Neural cell (in vitro differentiated cells): Measurements from ENCODE around the gene MLST8. TPM values are rescaled to one million over a fixed set of nuclear protein-coding genes. Genes with fewer than 3 reads are reported as not detected.

ENCODE experiments used
- H2AFZ ChIP-seq: fragments of 200-600, 300-800 bp; sonication (generic), shearing (Covaris generic); 2 replicates; pipeline ENCODE4 v1.6.0; 2014; ENCODE audit warnings: low read depth, mild to moderate bottlenecking, antibody characterized with exemption, low read length, moderate library complexity
- H3F3A ChIP-seq: fragments of 200-600 bp; shearing (Covaris generic); 2 replicates; pipeline ENCODE4 v1.6.1; 2016; ENCODE audit warnings: mild to moderate bottlenecking, moderate library complexity, mixed read lengths, antibody characterized with exemption, low read length; ENCODE audit not compliant: insufficient read depth, poor library complexity, severe bottlenecking
- H3K27ac ChIP-seq: fragments of 200-600, 300-800 bp; sonication (generic), shearing (Covaris generic); 2 replicates; pipeline ENCODE4 v1.5.1; 2014; ENCODE audit warnings: mild to moderate bottlenecking, low read length, moderate library complexity
- H3K27me3 ChIP-seq: fragments of 300-800, 200-600 bp; sonication (generic), shearing (Covaris generic); 2 replicates; pipeline ENCODE4 v1.6.0; 2014; ENCODE audit warnings: mild to moderate bottlenecking, low read depth, low read length, moderate library complexity; ENCODE audit not compliant: insufficient read depth
- H3K36me3 ChIP-seq: fragments of 300-800, 200-600 bp; sonication (generic), shearing (Covaris generic); 2 replicates; pipeline ENCODE4 v1.5.1; 2014; ENCODE audit warnings: mild to moderate bottlenecking, antibody characterized with exemption, low read length, moderate library complexity; ENCODE audit not compliant: insufficient read depth
- H3K4me2 ChIP-seq: fragments of 300-800, 200-600 bp; sonication (generic), shearing (Covaris generic); 2 replicates; pipeline ENCODE4 v1.6.0; 2014; ENCODE audit warnings: mild to moderate bottlenecking, low read length
- H3K4me3 ChIP-seq: fragments of 300-800, 200-600 bp; sonication (generic), shearing (Covaris generic); 2 replicates; pipeline ENCODE4 v1.5.1; 2014; ENCODE audit warnings: mild to moderate bottlenecking, low read length, moderate library complexity
- H3K79me2 ChIP-seq: fragments of 200-600 bp; shearing (Covaris generic); replicated peaks from 2 replicates; pipeline ENCODE4 v1.6.0; 2014; ENCODE audit warnings: mild to moderate bottlenecking, low read length, moderate library complexity; ENCODE audit not compliant: insufficient read depth
- H3K9ac ChIP-seq: fragments of 300-800, 200-600 bp; sonication (generic), shearing (Covaris generic); 2 replicates; pipeline ENCODE4 v1.6.1; 2016; ENCODE audit warnings: mild to moderate bottlenecking, low read length, mixed read lengths
- H3K9me2 ChIP-seq: fragments of 200-600 bp; shearing (Covaris generic); 2 replicates; pipeline ENCODE4 v1.6.1; 2016; ENCODE audit warnings: mild to moderate bottlenecking, low read length, mixed read lengths; ENCODE audit not compliant: insufficient read depth
- H3K9me3 ChIP-seq: fragments of 200-600, 300-800 bp; sonication (generic), shearing (Covaris generic); 2 replicates; pipeline ENCODE4 v1.6.1; 2016; ENCODE audit warnings: mild to moderate bottlenecking, mixed run types, low read length, moderate library complexity, mixed read lengths
- H4K20me1 ChIP-seq: fragments of 200-600 bp; shearing (Covaris generic); 2 replicates; pipeline ENCODE4 v1.6.1; 2016; ENCODE audit warnings: mild to moderate bottlenecking, mixed run types; ENCODE audit not compliant: insufficient read depth
- EP300 ChIP-seq: fragments of 450-650 bp; conservative IDR thresholded peaks from 2 replicates; pipeline ENCODE4 v1.6.1; 2014; ENCODE audit warnings: antibody characterized with exemption, mild to moderate bottlenecking, moderate library complexity; ENCODE audit not compliant: poor library complexity, severe bottlenecking
- EZH2 ChIP-seq: fragments of 200-600, 300-800 bp; shearing (Covaris generic), sonication (generic); IDR thresholded peaks from 2 replicates; pipeline ENCODE4 v1.6.1; 2014; ENCODE audit warnings: antibody characterized with exemption, low read length, borderline replicate concordance, mild to moderate bottlenecking; ENCODE audit not compliant: insufficient read depth, poor library complexity, severe bottlenecking
- MXI1 ChIP-seq: fragments of 450-650 bp; conservative IDR thresholded peaks from 2 replicates; pipeline ENCODE4 v1.6.1; 2014; ENCODE audit warnings: antibody characterized with exemption, mild to moderate bottlenecking; ENCODE audit not compliant: poor library complexity, severe bottlenecking
- POLR2AphosphoS5 ChIP-seq: IDR thresholded peaks from 2 replicates; pipeline ENCODE4 v1.6.1; 2012
- RAD21 ChIP-seq: fragments of 450-650 bp; conservative IDR thresholded peaks from 2 replicates; pipeline ENCODE4 v1.6.1; 2014; ENCODE audit warnings: antibody characterized with exemption, mild to moderate bottlenecking, moderate library complexity
- SMC3 ChIP-seq: fragments of 450-650 bp; conservative IDR thresholded peaks from 2 replicates; pipeline ENCODE4 v1.6.1; 2014; ENCODE audit warnings: antibody characterized with exemption, mild to moderate bottlenecking, moderate library complexity; ENCODE audit not compliant: poor library complexity
- TAF1 ChIP-seq: IDR thresholded peaks from 2 replicates; pipeline ENCODE4 v1.6.1; 2012; ENCODE audit warnings: low read depth
- polyA plus RNA-seq: library from polyadenylated mRNA; depleted of rRNA; stranded (reverse); fragments of >200 nt; gene quantifications from 2 replicates; pipeline ENCODE4 v1.2.3, GENCODE V29; 2014
- TF ChIP-seq, protein P1 (sequence below): IDR thresholded peaks from 2 replicates; pipeline ENCODE4 v1.6.1; 2012; ENCODE audit warnings: borderline replicate concordance
- TF ChIP-seq, protein P2 (sequence below): fragments of 450-650 bp; IDR thresholded peaks from 2 replicates; pipeline ENCODE4 v1.5.1; 2014; ENCODE audit warnings: antibody characterized with exemption, mild to moderate bottlenecking, moderate library complexity; ENCODE audit not compliant: poor library complexity, severe bottlenecking

MLST8 gene
- polyA plus RNA-seq, 1 donor from 2014 or later, result 13.5 TPM

DNA sequence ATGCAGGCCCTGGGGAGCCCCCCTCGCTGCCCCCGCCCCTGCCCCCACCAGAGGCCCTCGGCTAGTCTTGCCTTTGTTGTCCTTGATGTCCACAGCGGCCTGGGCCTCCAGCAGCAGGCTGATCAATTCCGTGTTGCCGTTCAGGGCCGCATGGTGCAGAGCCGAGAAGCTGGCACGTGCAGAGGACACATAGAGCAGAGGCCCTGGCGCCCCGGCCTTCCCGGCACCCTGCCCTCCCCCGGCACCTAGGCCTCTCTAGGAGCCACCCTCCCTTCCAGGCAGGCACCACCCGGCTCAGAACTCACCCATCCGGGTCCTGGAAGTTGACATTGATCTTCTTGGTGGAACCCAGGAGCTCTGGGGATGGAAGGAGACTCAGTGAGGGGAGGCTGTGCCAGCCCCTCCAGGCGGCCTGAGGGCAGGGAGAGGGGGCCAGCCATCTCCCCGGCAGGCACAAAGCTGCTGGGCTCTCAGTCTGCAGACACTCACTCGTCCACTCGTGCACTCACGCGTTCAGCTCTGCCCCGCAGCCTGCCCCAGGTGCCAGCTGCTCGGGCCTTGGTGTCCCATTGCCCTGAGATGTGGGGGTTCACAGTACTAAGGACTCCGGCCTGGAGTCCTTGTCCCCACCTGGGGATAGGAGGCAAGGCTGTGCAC, 15.1 kb upstream of the MLST8 start:
- Histone ChIP-seq H3K9me3 (no peaks in the 10 kb centered on the region), H3K27me3 (no peaks in the 10 kb centered on the region), H3K4me2 (no peak overlapping the region), H3K4me3 (no peak overlapping the region), H2AFZ (no peak overlapping the region), H3K36me3 (no peaks in the 10 kb centered on the region), H4K20me1 (no peaks in the 10 kb centered on the region), H3K27ac (no peak overlapping the region), H3F3A (no peaks in the 10 kb centered on the region), H3K79me2 (peaks cover 2% of the 10 kb centered on the region), H3K9me2 (no peaks in the 10 kb centered on the region), H3K9ac (no peak overlapping the region)
- no peak for TF ChIP-seq TAF1
- no peak for TF ChIP-seq EZH2
- TF ChIP-seq, protein P1, sequence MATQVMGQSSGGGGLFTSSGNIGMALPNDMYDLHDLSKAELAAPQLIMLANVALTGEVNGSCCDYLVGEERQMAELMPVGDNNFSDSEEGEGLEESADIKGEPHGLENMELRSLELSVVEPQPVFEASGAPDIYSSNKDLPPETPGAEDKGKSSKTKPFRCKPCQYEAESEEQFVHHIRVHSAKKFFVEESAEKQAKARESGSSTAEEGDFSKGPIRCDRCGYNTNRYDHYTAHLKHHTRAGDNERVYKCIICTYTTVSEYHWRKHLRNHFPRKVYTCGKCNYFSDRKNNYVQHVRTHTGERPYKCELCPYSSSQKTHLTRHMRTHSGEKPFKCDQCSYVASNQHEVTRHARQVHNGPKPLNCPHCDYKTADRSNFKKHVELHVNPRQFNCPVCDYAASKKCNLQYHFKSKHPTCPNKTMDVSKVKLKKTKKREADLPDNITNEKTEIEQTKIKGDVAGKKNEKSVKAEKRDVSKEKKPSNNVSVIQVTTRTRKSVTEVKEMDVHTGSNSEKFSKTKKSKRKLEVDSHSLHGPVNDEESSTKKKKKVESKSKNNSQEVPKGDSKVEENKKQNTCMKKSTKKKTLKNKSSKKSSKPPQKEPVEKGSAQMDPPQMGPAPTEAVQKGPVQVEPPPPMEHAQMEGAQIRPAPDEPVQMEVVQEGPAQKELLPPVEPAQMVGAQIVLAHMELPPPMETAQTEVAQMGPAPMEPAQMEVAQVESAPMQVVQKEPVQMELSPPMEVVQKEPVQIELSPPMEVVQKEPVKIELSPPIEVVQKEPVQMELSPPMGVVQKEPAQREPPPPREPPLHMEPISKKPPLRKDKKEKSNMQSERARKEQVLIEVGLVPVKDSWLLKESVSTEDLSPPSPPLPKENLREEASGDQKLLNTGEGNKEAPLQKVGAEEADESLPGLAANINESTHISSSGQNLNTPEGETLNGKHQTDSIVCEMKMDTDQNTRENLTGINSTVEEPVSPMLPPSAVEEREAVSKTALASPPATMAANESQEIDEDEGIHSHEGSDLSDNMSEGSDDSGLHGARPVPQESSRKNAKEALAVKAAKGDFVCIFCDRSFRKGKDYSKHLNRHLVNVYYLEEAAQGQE, result no peak
- no peak for TF ChIP-seq POLR2AphosphoS5
- TF ChIP-seq, protein P2, sequence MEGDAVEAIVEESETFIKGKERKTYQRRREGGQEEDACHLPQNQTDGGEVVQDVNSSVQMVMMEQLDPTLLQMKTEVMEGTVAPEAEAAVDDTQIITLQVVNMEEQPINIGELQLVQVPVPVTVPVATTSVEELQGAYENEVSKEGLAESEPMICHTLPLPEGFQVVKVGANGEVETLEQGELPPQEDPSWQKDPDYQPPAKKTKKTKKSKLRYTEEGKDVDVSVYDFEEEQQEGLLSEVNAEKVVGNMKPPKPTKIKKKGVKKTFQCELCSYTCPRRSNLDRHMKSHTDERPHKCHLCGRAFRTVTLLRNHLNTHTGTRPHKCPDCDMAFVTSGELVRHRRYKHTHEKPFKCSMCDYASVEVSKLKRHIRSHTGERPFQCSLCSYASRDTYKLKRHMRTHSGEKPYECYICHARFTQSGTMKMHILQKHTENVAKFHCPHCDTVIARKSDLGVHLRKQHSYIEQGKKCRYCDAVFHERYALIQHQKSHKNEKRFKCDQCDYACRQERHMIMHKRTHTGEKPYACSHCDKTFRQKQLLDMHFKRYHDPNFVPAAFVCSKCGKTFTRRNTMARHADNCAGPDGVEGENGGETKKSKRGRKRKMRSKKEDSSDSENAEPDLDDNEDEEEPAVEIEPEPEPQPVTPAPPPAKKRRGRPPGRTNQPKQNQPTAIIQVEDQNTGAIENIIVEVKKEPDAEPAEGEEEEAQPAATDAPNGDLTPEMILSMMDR, result no peak
- TF ChIP-seq EP300, result no peak
- TF ChIP-seq MXI1, result no peak
- no peak for TF ChIP-seq SMC3

- no peak overlapping the region for H3K27ac ChIP-seq
These were observed 14.4 kb upstream of the MLST8 start for GRCh38 chr16:2190659-2191445.

More at GRCh38 chr16:2190659-2191445, 14.4 kb upstream of the MLST8 start:
- Histone ChIP-seq H3K9ac (no peak overlapping the region), H3F3A (no peaks in the 10 kb centered on the region), H3K36me3 (no peaks in the 10 kb centered on the region), H3K9me3 (no peaks in the 10 kb centered on the region), H3K79me2 (peaks cover 2% of the 10 kb centered on the region), H2AFZ (no peak overlapping the region), H3K27me3 (no peaks in the 10 kb centered on the region), H4K20me1 (no peaks in the 10 kb centered on the region), H3K4me2 (no peak overlapping the region), H3K4me3 (no peak overlapping the region), H3K9me2 (no peaks in the 10 kb centered on the region)
- TF ChIP-seq, protein P1, result no peak
- TF ChIP-seq EZH2 (no peak), SMC3 (no peak), TAF1 (no peak), EP300 (no peak), POLR2AphosphoS5 (no peak), MXI1 (no peak), RAD21 (no peak)
- TF ChIP-seq, protein P2, result no peak
